SK-N-SH treated with all-trans-retinoic acid at 6 μM for 48 hours (cell line): ENCODE data around the gene OR52K1.

ENCODE experiments used
- ISL1 ChIP-seq: fragments of 250-450 bp; sonication (Bioruptor Pico); IDR thresholded peaks from 2 replicates; pipeline ENCODE4 v2.1.2; 2022; ENCODE audit warnings: mild to moderate bottlenecking, moderate library complexity
- TF ChIP-seq, protein P1 (sequence below): fragments of 250-450 bp; sonication (Bioruptor Pico); IDR thresholded peaks from 2 replicates; pipeline ENCODE4 v1.5.1; 2020; ENCODE audit warnings: low read depth, mild to moderate bottlenecking, moderate library complexity

DNA sequence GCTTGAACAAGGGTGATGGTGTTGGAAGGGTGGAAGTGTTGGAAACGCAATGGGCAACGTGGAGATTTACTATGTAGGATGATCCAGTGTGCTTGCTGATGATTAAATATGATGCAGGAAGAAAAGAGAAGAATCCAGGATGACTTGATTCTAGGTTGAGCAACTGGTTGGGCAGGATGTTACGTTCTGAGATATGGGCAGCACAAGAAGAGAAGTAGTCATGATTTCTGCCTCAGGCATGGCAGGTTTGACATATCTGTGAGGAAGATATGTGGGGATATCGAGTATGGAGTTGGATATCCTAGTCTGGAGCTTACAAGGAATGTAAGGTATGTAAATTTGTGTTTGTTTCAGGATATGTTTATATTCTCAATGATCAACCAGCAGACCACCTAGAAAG, 1.9 kb downstream of the OR52K1 start:
- TF ChIP-seq ISL1 (CRISPR knock-in tag): no peak
- TF ChIP-seq, protein P1, sequence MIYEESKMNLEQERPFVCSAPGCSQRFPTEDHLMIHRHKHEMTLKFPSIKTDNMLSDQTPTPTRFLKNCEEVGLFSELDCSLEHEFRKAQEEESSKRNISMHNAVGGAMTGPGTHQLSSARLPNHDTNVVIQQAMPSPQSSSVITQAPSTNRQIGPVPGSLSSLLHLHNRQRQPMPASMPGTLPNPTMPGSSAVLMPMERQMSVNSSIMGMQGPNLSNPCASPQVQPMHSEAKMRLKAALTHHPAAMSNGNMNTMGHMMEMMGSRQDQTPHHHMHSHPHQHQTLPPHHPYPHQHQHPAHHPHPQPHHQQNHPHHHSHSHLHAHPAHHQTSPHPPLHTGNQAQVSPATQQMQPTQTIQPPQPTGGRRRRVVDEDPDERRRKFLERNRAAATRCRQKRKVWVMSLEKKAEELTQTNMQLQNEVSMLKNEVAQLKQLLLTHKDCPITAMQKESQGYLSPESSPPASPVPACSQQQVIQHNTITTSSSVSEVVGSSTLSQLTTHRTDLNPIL: no peak
